ENCODE results near the gene ELAC2. TPM values are rescaled to one million over a fixed set of nuclear protein-coding genes. Genes with fewer than 3 reads are reported as not detected.

The ELAC2 gene
- total and polyA plus RNA-seq, 5 donors: 28.2 to 52.0 (median 48.3) TPM

GRCh38 chr17:12953156-12953555 is 64.7 kb downstream of the ELAC2 start:
- no peaks in the 10 kb centered on the region for H3K27me3 ChIP-seq (ENCODE audit: control insufficient read depth, insufficient read depth)
- DNase-seq: no peak
- no peaks in the 10 kb centered on the region for H3K9me3 ChIP-seq (ENCODE audit: control insufficient read depth, low read length)
- WGBS: 96% methylated on average over 13 of the region's 13 CpGs
- ATAC-seq: no peak
- H3K4me3 ChIP-seq (ENCODE audit: low read length): no peak overlapping the region
- no peaks in the 10 kb centered on the region for H3K4me1 ChIP-seq (ENCODE audit: control insufficient read depth, insufficient read depth, low read length)
- no peak overlapping the region for H3K27ac ChIP-seq (ENCODE audit: low read length)
- intact Hi-C loops (cut with DNase I): no loop called here

DNA sequence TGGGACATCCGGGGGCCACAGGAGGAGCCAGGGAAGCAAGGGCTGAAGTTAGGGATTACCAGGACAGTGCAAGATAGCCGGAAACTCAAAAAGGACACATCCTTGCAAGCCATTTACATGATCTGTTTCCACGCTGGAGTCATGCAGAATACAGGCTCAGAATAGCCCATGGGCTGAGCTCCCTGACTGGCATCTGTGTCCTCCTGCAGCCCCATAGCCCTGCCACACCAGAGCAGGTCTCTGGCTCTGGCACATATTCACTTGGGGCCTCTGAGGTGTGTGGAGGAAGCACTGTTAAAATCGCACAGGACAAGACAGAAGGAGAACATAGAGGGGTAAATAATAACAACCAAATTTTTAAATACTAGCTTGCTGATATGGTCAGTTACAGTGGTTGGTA is 65.8 kb downstream of the ELAC2 start:
- no peak overlapping the region for H3K27ac ChIP-seq (ENCODE audit: low read length)
- intact Hi-C loops (cut with DNase I): no loop called here
- no peak for ATAC-seq
- H3K9me3 ChIP-seq (ENCODE audit: control insufficient read depth, low read length): no peaks in the 10 kb centered on the region
- DNase-seq: no peak
- no peak overlapping the region for H3K4me3 ChIP-seq (ENCODE audit: low read length)
- H3K27me3 ChIP-seq (ENCODE audit: control insufficient read depth, insufficient read depth): no peaks in the 10 kb centered on the region
- 86% methylated on average over 4 of the region's 4 CpGs for WGBS
- H3K4me1 ChIP-seq (ENCODE audit: control insufficient read depth, insufficient read depth, low read length): no peaks in the 10 kb centered on the region

- H3K4me3 ChIP-seq (ENCODE audit: low read length): no peak overlapping the region
- intact Hi-C loops (cut with DNase I): no loop called here
- no peaks in the 10 kb centered on the region for H3K9me3 ChIP-seq (ENCODE audit: control insufficient read depth, low read length)
- ATAC-seq (no peak), DNase-seq (no peak)
- WGBS: 90% methylated on average over 4 of the region's 4 CpGs
- no peaks in the 10 kb centered on the region for H3K27me3 ChIP-seq (ENCODE audit: control insufficient read depth, insufficient read depth)
- H3K27ac ChIP-seq (ENCODE audit: low read length): no peak overlapping the region
- no peaks in the 10 kb centered on the region for H3K4me1 ChIP-seq (ENCODE audit: control insufficient read depth, insufficient read depth, low read length)
Measured at GRCh38 chr17:12947047-12947446, 70.8 kb downstream of the ELAC2 start.

Other genes starting within 250 kb of the ELAC2 start
- 10 to 100 TPM in 3 of 4 donors, 1 to 10 TPM in 1; 7.8 to 13.6 (median 11.8) TPM for gene ARHGAP44, start 228.5 kb downstream of the ELAC2 start, total RNA-seq
- gene ARHGAP44, start 228.5 kb downstream of the ELAC2 start, polyA plus RNA-seq: 6.7 TPM

Measured in right cardiac atrium (tissue), 5 donors.